PC-9 (cell line): Measurements from ENCODE around the gene HIBADH. TPM values are rescaled to one million over a fixed set of nuclear protein-coding genes. Genes with fewer than 3 reads are reported as not detected.
"Not testable (repeated sequence)": the region's sequence is repeated elsewhere in the genome, so short reads cannot be mapped to it uniquely, and the experiment has no call there.

Experiments
- BruUV-seq: library from RNA; stranded (reverse); fragments of 400-500 nt; replicated peaks from 2 replicates; lab custom pipeline; 2021; lab: Mats Ljungman, UMichigan
- CTCF ChIA-PET: fragments of 300-600 bp; sonication (Branson Sonifier 250); formaldehyde crosslinking; loops from one replicate; lab custom pipeline; 2022; ENCODE audit warnings: antibody characterized with exemption; lab: Charles Lee
- POLR2A ChIA-PET: fragments of 300-600 bp; sonication (Branson Sonifier 250); formaldehyde crosslinking; loops from one replicate; lab custom pipeline; 2022; ENCODE audit warnings: antibody characterized with exemption; ENCODE audit not compliant: unreplicated experiment; lab: Charles Lee
- DNase-seq, 2 experiments: peaks; one replicate each; pipeline versions ENCODE4 v3.0.0 to v3.0.0-alpha.2; 2015 to 2022; ENCODE audit warnings: mixed read lengths in 1 of 2
- H2AFZ ChIP-seq: fragments of 200-600 bp; sonication (generic); 2 replicates; pipeline ENCODE4 v1.8.1; 2017; ENCODE audit warnings: antibody characterized with exemption
- H3F3A ChIP-seq: fragments of 200-600 bp; sonication (generic); 2 replicates; pipeline ENCODE4 v1.8.1; 2017; ENCODE audit warnings: antibody characterized with exemption, mild to moderate bottlenecking, low read depth; ENCODE audit not compliant: insufficient read depth
- H3K27ac ChIP-seq: fragments of 200-600 bp; sonication (generic); 2 replicates; pipeline ENCODE4 v1.6.1; 2016; ENCODE audit warnings: mixed run types
- H3K27me3 ChIP-seq: fragments of 200-600 bp; sonication (generic); 2 replicates; pipeline ENCODE4 v1.6.1; 2016; ENCODE audit warnings: low read depth, mixed run types; ENCODE audit not compliant: insufficient read depth
- H3K36me3 ChIP-seq: fragments of 200-600 bp; sonication (generic); 2 replicates; pipeline ENCODE4 v1.6.1; 2016; ENCODE audit warnings: low read depth, mixed run types
- H3K4me1 ChIP-seq: fragments of 200-600 bp; sonication (generic); replicated peaks from 2 replicates; pipeline ENCODE4 v1.6.1; 2016; ENCODE audit warnings: mixed run types; ENCODE audit not compliant: insufficient read depth
- H3K4me2 ChIP-seq: fragments of 200-600 bp; sonication (generic); 2 replicates; pipeline ENCODE4 v1.6.1; 2017; ENCODE audit warnings: mixed run types
- H3K4me3 ChIP-seq: fragments of 200-600 bp; sonication (generic); 2 replicates; pipeline ENCODE4 v1.6.1; 2016; ENCODE audit warnings: mixed run types
- H3K79me2 ChIP-seq: fragments of 200-600 bp; sonication (generic); 2 replicates; pipeline ENCODE4 v1.6.1; 2017; ENCODE audit warnings: low read depth, mixed run types
- H3K9me2 ChIP-seq: fragments of 200-600 bp; sonication (generic); 2 replicates; pipeline ENCODE4 v1.8.1; 2017; ENCODE audit warnings: mild to moderate bottlenecking; ENCODE audit not compliant: insufficient read depth
- H3K9me3 ChIP-seq: fragments of 200-600 bp; sonication (generic); 2 replicates; pipeline ENCODE4 v1.8.1; 2016; ENCODE audit warnings: low read depth; ENCODE audit not compliant: insufficient read depth
- H4K20me1 ChIP-seq: fragments of 200-600 bp; sonication (generic); 2 replicates; pipeline ENCODE4 v1.8.1; 2017; ENCODE audit not compliant: insufficient read depth
- CTCF ChIP-seq: fragments of 200-600 bp; sonication (generic); conservative IDR thresholded peaks from 2 replicates; pipeline ENCODE4 v1.6.1; 2017; ENCODE audit warnings: mixed run types, antibody characterized with exemption, mild to moderate bottlenecking, moderate library complexity
- EZH2 ChIP-seq: fragments of 200-600 bp; sonication (generic); IDR thresholded peaks from 2 replicates; pipeline ENCODE4 v1.8.0; 2017; ENCODE audit warnings: antibody characterized with exemption, low read depth
- intact Hi-C: fragments of 100-400 bp; cut with micrococcal nuclease; formaldehyde crosslinking; loops from one replicate; pipeline ENCODE4 v1.10.0; 2022; ENCODE audit not compliant: unreplicated experiment
- total RNA-seq: library from RNA; stranded (reverse); gene quantifications from 2 replicates; pipeline ENCODE4 v1.2.3, GENCODE V29; 2021

The HIBADH gene
- total RNA-seq, 1 experiment from 2014 or later: 73.9 TPM

GRCh38 chr7:27639851-27640250 is 22.8 kb downstream of the HIBADH start:
- H4K20me1 ChIP-seq: no peaks in the 10 kb centered on the region
- H3K27me3 ChIP-seq: no peaks in the 10 kb centered on the region
- H3K79me2 ChIP-seq: peaks cover 26% of the 10 kb centered on the region
- peaks cover 23% of the 10 kb centered on the region; the same call in 1 of the 2 replicates for H3K36me3 ChIP-seq
- H3K4me3 ChIP-seq: no peak overlapping the region
- H3K9me2 ChIP-seq: no peaks in the 10 kb centered on the region
- no peak overlapping the region for H3K27ac ChIP-seq
- peaks cover 37% of the 10 kb centered on the region for H3K4me1 ChIP-seq
- no peak overlapping the region for H2AFZ ChIP-seq
- peaks cover 33% of the 10 kb centered on the region for H3F3A ChIP-seq
- BruUV-seq: no TSS peak
- no peaks in the 10 kb centered on the region; the same call in 1 of the 2 replicates for H3K9me3 ChIP-seq
- DNase-seq: no peak
- CTCF ChIA-PET: no interaction called here
- no peak overlapping the region for H3K4me2 ChIP-seq
- POLR2A ChIA-PET: no interaction called here
- TF ChIP-seq CTCF (no peak), EZH2 (no peak)
- intact Hi-C loops: loop anchor here (2.0 to 5.0 kb wide), 6 partner anchors 23 to 399 kb away; partner anchors contain the start of gene HIBADH

DNA sequence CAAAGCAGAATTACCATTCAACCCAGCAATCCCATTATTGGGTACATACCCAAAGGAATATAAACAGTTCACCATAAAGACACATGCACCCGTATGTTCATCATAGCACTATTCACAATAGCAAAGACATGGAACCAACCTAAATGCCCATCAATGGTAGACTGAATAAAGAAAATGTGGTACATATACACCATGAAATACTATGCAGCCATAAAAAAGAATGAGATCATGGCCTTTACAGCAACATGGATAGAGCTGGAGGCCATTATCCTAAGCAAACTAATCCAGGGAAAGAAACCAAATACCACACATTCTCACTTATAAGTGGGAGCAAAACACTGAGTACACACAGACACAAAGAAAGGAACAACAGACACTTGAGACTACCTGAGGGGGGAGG is 23.6 kb downstream of the HIBADH start:
- Histone ChIP-seq H3K79me2 (peaks cover 26% of the 10 kb centered on the region), H3F3A (peaks cover 33% of the 10 kb centered on the region), H3K4me1 (peaks cover 37% of the 10 kb centered on the region), H3K36me3 (peaks cover 21% of the 10 kb centered on the region; the same call in 1 of the 2 replicates)
- BruUV-seq, H3K4me2 ChIP-seq, DNase-seq, H3K27me3 ChIP-seq, H3K9me3 ChIP-seq, POLR2A ChIA-PET, H3K9me2 ChIP-seq, intact Hi-C loops, H3K4me3 ChIP-seq, H2AFZ ChIP-seq, H4K20me1 ChIP-seq, H3K27ac ChIP-seq: not testable (repeated sequence)
- CTCF ChIA-PET: interaction anchor here (0.5 kb wide), 1 partner anchor 420 kb away, joined by 3 read pairs; no protein-coding TSS in a partner anchor

DNA sequence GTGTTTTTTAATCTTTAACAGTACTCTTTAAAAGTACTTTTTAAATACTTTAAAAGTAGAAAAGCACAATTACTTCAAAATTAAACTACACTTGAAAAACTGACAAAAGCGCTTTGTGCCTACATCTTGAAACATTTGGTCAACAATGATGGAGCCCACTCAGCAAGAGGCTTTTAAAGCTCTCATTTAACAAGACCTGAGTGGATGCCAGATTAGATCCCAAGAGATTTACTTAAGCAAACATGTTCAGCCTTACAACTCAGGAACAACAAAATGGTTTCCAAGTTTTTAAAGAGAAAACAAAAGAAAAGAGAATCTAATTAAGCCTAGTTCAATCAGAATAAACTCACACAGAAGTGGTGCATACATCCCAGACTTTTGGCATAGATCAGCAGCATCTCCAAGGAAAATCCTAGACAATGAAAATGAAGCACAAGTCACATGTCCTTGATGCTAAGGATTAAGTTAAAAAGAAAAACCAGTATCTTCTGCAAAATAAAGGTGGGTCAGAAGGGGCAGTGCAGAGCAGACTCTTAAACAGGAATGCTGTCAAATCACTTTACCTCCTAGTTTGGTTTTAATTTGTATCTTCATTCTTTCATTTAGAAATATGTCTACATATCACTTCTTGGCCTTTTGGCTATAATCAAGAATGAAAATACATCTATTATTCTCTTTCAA is 26.2 kb downstream of the HIBADH start:
- H3K36me3 ChIP-seq: 0 out of 2 replicates have a peak, but pooled peaks cover 17% of the 10 kb centered on the region
- intact Hi-C loops: no loop called here
- H4K20me1 ChIP-seq: no peaks in the 10 kb centered on the region
- H3K27me3 ChIP-seq: no peaks in the 10 kb centered on the region
- no peak for TF ChIP-seq EZH2
- TF ChIP-seq CTCF: no peak
- no peak overlapping the region for H3K4me3 ChIP-seq
- ChIA-PET POLR2A (no interaction called here), CTCF (no interaction called here)
- H3F3A ChIP-seq: peaks cover 10% of the 10 kb centered on the region
- no peaks in the 10 kb centered on the region for H3K9me2 ChIP-seq
- BruUV-seq: no TSS peak
- H3K4me2 ChIP-seq: no peak overlapping the region
- DNase-seq: no peak
- H2AFZ ChIP-seq: no peak overlapping the region
- H3K4me1 ChIP-seq: peaks cover 15% of the 10 kb centered on the region
- H3K79me2 ChIP-seq: peaks cover 14% of the 10 kb centered on the region
- no peak overlapping the region for H3K27ac ChIP-seq
- H3K9me3 ChIP-seq: no peaks in the 10 kb centered on the region
